ENCODE results near the gene SHISA2.
A peak's percentile ranks its signal among the peaks of the same experiment; 100 is the strongest.
"Not testable (repeated sequence)": the region's sequence is repeated elsewhere in the genome, so short reads cannot be mapped to it uniquely, and the experiment has no call there.

SHISA2 gene

GRCh38 chr13:26071691-26072090 is 19.9 kb upstream of the SHISA2 start:
- CTCF ChIA-PET, result interaction anchor here (1.0 to 3.4 kb wide), 4 partner anchors 495 to 755 kb away, joined by 3 to 33 read pairs (median 7); no protein-coding TSS in a partner anchor
- POLR2A ChIA-PET, result no interaction called here
- DNase-seq (ENCODE audit: low read depth, low spot score), result no peak
- no peak overlapping the region for H3K4me3 ChIP-seq (ENCODE audit: low read depth, low read length)
- no peak for TF ChIP-seq CTCF (IDR thresholded peaks at IDR 0.05; ENCODE audit: insufficient read depth, low read length, missing control alignments)

GRCh38 chr13:26069642-26070041 is 17.8 kb upstream of the SHISA2 start:
- DNase-seq (ENCODE audit: low read depth, low spot score); POLR2A ChIA-PET; H3K4me3 ChIP-seq (ENCODE audit: low read depth, low read length): not testable (repeated sequence)
- CTCF ChIA-PET, result interaction anchor here (1.0 kb wide), 1 partner anchor 33 kb away, joined by 3 read pairs; no protein-coding TSS in a partner anchor

GRCh38 chr13:26068372-26068771 is 16.6 kb upstream of the SHISA2 start:
- DNase-seq (ENCODE audit: low read depth, low spot score); H3K4me3 ChIP-seq (ENCODE audit: low read depth, low read length); POLR2A ChIA-PET: not testable (repeated sequence)
- CTCF ChIA-PET, result interaction anchor here (0.9 to 2.3 kb wide), 2 partner anchors 10 to 494 kb away, joined by 3 to 9 read pairs; no protein-coding TSS in a partner anchor

GRCh38 chr13:26067601-26068000 is 15.8 kb upstream of the SHISA2 start:
- no peak for TF ChIP-seq CTCF (IDR thresholded peaks at IDR 0.05; ENCODE audit: insufficient read depth, low read length, missing control alignments)
- no peak overlapping the region for H3K4me3 ChIP-seq (ENCODE audit: low read depth, low read length)
- ChIA-PET POLR2A (no interaction called here), CTCF (interaction anchor here (2.3 kb wide), 1 partner anchor 493 kb away, joined by 9 read pairs; no protein-coding TSS in a partner anchor)
- no peak for DNase-seq (ENCODE audit: low read depth, low spot score)

GRCh38 chr13:26066492-26066891 is 14.7 kb upstream of the SHISA2 start:
- H3K4me3 ChIP-seq (ENCODE audit: low read depth, low read length); POLR2A ChIA-PET; DNase-seq (ENCODE audit: low read depth, low spot score): not testable (repeated sequence)
- CTCF ChIA-PET, result interaction anchor here (1.1 to 5.8 kb wide), 2 partner anchors 237 to 491 kb away, joined by 3 to 54 read pairs; no protein-coding TSS in a partner anchor

GRCh38 chr13:26062853-26063444 is 11.1 kb upstream of the SHISA2 start:
- peak; percentile 68 for TF ChIP-seq CTCF (IDR thresholded peaks at IDR 0.05; ENCODE audit: insufficient read depth, low read length, missing control alignments)
- ChIA-PET POLR2A (no interaction called here), CTCF (interaction anchor here (0.6 to 5.8 kb wide), 6 partner anchors 8 to 490 kb away, joined by 3 to 54 read pairs (median 4); no protein-coding TSS in a partner anchor)
- no peak for DNase-seq (ENCODE audit: low read depth, low spot score)
- H3K4me3 ChIP-seq (ENCODE audit: low read depth, low read length), result no peak overlapping the region

GRCh38 chr13:26061947-26062346 is 10.1 kb upstream of the SHISA2 start:
- peak; percentile 49 for DNase-seq (ENCODE audit: low read depth, low spot score)
- ChIA-PET CTCF (interaction anchor here (0.8 to 5.8 kb wide), 6 partner anchors 9 to 494 kb away, joined by 4 to 54 read pairs (median 4); no protein-coding TSS in a partner anchor), POLR2A (no interaction called here)
- H3K4me3 ChIP-seq (ENCODE audit: low read depth, low read length), result no peak overlapping the region
- TF ChIP-seq CTCF (IDR thresholded peaks at IDR 0.05; ENCODE audit: insufficient read depth, low read length, missing control alignments), result no peak

GRCh38 chr13:26061256-26061655 is 9.4 kb upstream of the SHISA2 start:
- POLR2A ChIA-PET, result no interaction called here
- DNase-seq (ENCODE audit: low read depth, low spot score), result no peak
- CTCF ChIA-PET, result interaction anchor here (0.9 to 5.8 kb wide), 3 partner anchors 485 to 493 kb away, joined by 3 to 54 read pairs (median 4); no protein-coding TSS in a partner anchor
- H3K4me3 ChIP-seq (ENCODE audit: low read depth, low read length), result no peak overlapping the region
- TF ChIP-seq CTCF (IDR thresholded peaks at IDR 0.05; ENCODE audit: insufficient read depth, low read length, missing control alignments), result no peak
